ENCODE measurements around the gene PRPF38B. TPM values are rescaled to one million over a fixed set of nuclear protein-coding genes. Genes with fewer than 3 reads are reported as not detected.

The PRPF38B gene
- 20.0 and 25.2 TPM in 2 replicates for total RNA-seq (ENCODE audit: low replicate concordance)

GRCh38 chr1:108691942-108692723 is at the start of gene PRPF38B:
TSS of gene PRPF38B (plus strand) at chr1:108692310. CDS start at chr1:108692592, 282 bp downstream.
- TF ChIP-seq CTCF (IDR thresholded peaks at IDR 0.05; ENCODE audit: insufficient read depth, low read length), result no peak
- peak within 1 kb of the TSS; percentile 88 for H3K4me3 ChIP-seq (ENCODE audit: low read depth, low read length)
- peak; percentile 88 for DNase-seq (ENCODE audit: low read depth)

DNA sequence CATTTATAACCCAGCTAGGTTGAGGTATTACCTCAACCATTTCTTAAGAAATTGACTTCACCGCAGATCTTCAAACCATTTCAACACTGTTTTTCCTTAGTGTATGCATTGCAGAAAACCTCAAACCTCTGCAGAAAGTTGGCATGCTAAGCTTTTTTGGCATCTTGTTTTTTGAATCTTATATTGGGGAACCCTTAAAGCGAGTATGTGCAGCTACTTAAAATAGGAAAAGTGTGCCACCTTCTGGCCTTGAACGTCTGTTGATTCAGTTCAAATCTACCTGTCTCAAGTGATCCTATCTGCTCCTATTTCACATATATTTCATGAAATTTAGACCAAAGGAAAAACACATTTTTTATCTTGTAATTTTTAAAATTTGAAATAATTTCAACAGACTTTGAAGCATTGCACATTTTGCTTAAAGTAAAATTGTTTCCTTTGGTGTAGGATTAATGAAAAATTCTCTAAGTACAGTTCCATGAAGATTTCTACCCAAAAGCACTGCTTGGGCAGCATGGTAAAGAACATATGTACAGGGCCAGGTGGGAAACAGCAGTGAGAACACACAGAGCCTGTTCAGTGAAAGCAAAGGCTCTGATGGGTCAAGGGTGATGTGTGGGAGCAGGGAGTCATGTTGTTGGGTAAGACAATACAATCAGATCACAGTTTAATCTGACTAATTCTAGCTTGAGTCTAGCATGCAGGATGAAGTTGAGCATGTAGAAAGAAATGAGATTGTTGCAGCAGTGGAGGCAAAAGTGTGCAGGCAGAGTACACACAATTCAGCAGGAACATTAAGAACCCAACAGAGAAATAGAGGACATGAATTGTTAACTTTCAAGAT is 48.4 kb upstream of the PRPF38B start:
- no peak overlapping the region for H3K4me3 ChIP-seq (ENCODE audit: low read depth, low read length)
- DNase-seq (ENCODE audit: low read depth), result peak; percentile 90
- TF ChIP-seq CTCF (IDR thresholded peaks at IDR 0.05; ENCODE audit: insufficient read depth, low read length), result peak; percentile 59

DNA sequence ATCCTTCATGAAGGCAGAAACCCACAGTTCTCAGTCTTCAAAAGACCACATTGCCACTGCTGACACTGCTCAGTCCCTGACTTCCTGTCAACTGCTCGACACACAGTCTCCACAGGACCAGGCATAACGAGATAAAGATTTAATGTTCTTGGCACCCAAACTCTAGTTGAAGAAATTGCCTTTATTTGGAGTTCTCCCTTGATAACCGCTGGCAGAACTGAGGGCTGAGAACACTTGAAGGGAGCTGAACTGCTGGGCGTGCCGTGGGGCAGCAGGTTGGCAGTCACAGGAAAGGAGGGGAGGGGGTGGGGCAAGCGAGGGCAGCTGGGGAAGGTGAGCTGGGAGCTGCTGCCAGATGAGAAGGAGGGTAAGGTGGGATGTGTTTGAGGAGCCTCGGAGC is 47.1 kb upstream of the PRPF38B start:
- no peak for DNase-seq (ENCODE audit: low read depth)
- no peak overlapping the region for H3K4me3 ChIP-seq (ENCODE audit: low read depth, low read length)
- TF ChIP-seq CTCF (IDR thresholded peaks at IDR 0.05; ENCODE audit: insufficient read depth, low read length), result no peak

GRCh38 chr1:108645564-108646184 is 46.4 kb upstream of the PRPF38B start:
- TF ChIP-seq CTCF (IDR thresholded peaks at IDR 0.05; ENCODE audit: insufficient read depth, low read length), result no peak
- no peak overlapping the region for H3K4me3 ChIP-seq (ENCODE audit: low read depth, low read length)
- peak; percentile 16 for DNase-seq (ENCODE audit: low read depth)

DNA sequence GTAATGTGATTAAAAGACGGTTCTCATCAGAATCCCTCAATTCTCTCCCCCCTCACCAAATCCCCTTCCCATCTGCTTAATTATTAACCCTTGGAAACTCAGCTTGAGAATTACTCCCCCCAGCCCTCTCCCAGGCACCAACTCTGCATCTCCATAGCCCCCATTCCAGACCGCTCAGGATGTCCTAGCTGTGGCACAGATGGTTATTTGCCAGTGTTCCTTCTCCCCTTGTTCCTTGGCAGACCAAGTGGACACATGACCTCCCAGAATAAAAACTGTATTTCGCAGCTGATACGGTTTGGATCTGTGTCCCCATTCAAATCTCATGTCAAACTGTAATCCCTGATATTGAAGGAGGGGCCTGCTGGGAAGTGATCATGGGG is 45.9 kb upstream of the PRPF38B start:
- no peak overlapping the region for H3K4me3 ChIP-seq (ENCODE audit: low read depth, low read length)
- DNase-seq (ENCODE audit: low read depth), result no peak
- no peak for TF ChIP-seq CTCF (IDR thresholded peaks at IDR 0.05; ENCODE audit: insufficient read depth, low read length)

GRCh38 chr1:108646648-108647269 is 45.4 kb upstream of the PRPF38B start:
- H3K4me3 ChIP-seq (ENCODE audit: low read depth, low read length), result no peak overlapping the region
- peak; percentile 66 for DNase-seq (ENCODE audit: low read depth)
- no peak for TF ChIP-seq CTCF (IDR thresholded peaks at IDR 0.05; ENCODE audit: insufficient read depth, low read length)
